ENCODE results near the gene DBF4B. TPM values are rescaled to one million over a fixed set of nuclear protein-coding genes. Genes with fewer than 3 reads are reported as not detected.
A peak's percentile ranks its signal among the peaks of the same experiment; 100 is the strongest.

The DBF4B gene
- total and polyA plus RNA-seq, 2 of the 13 experiments (the other 11 are each of a cell fraction or from before 2014, with no cell fraction given) = 11.7 to 13.2 TPM

GRCh38 chr17:44664867-44665266 is 43.6 kb upstream of the DBF4B start:
- H3K4me2 ChIP-seq (ENCODE audit: low read depth, low read length) = no peak overlapping the region
- ATAC-seq = no peak
- H3K4me1 ChIP-seq (ENCODE audit: insufficient read depth, low read length) = no peaks in the 10 kb centered on the region
- no peak overlapping the region for H3K27ac ChIP-seq (ENCODE audit: extremely low read length, insufficient read depth, low read length)
- DNase-seq (ENCODE audit: low spot score) = no peak
- no peak for FAIRE-seq
- H3K4me3 ChIP-seq (replicated peaks in 1 of 3; ENCODE audit: insufficient read depth in 1 of 3, low read depth in 2 of 3, low read length in 3 of 3) = no peak overlapping the region
- H4K20me1 ChIP-seq (ENCODE audit: insufficient read depth, low read length) = no peaks in the 10 kb centered on the region
- H2AFZ ChIP-seq (ENCODE audit: low read length) = no peak overlapping the region
- in situ Hi-C loops (cut with HindIII; ENCODE audit: extremely low pct_ligation_motif_present, low pct_unique_long_range_greater_than_20kb) = no loop called here
- intact Hi-C loops (cut with micrococcal nuclease; ENCODE audit: unreplicated experiment) = no loop called here
- POLR2A ChIA-PET = no interaction called here
- no peaks in the 10 kb centered on the region for H3K9me3 ChIP-seq (ENCODE audit: low read length)
- WGBS (ENCODE audit: low lambda C conversion rate) = 39% methylated on average over 1 of the region's 1 CpG
- no peaks in the 10 kb centered on the region for H3K27me3 ChIP-seq (ENCODE audit: control insufficient read depth in 1 of 2, insufficient read depth in 2 of 2, low read length in 2 of 2)
- TF ChIP-seq YEATS2 (CRISPR knock-in tag; IDR thresholded peaks at IDR 0.05; ENCODE audit: borderline replicate concordance) (no peak), CREB1 (IDR thresholded peaks at IDR 0.05) (peak; percentile 78), CREB1 (CRISPR knock-in tag; IDR thresholded peaks at IDR 0.05) (no peak)
- H3K36me3 ChIP-seq (replicated peaks in 1 of 2; ENCODE audit: control insufficient read depth in 1 of 2, insufficient read depth in 2 of 2, low read length in 2 of 2) = no peaks in the 10 kb centered on the region
- H3K79me2 ChIP-seq (ENCODE audit: insufficient read depth, low read length) = no peaks in the 10 kb centered on the region
- no TSS peak for BruUV-seq (replicated peaks)
- no peak overlapping the region for H3K9ac ChIP-seq (ENCODE audit: insufficient read depth, low read depth, low read length)
- CTCF ChIA-PET (ENCODE audit: low intra/inter-chr PET ratio, low total read pairs) = no interaction called here

GRCh38 chr17:44666006-44666405 is 42.5 kb upstream of the DBF4B start:
- ATAC-seq (no peak), FAIRE-seq (no peak), DNase-seq (ENCODE audit: low spot score) (no peak)
- Histone ChIP-seq H3K4me3 (replicated peaks in 1 of 3; ENCODE audit: insufficient read depth in 1 of 3, low read depth in 2 of 3, low read length in 3 of 3) (no peak overlapping the region), H3K27ac (ENCODE audit: extremely low read length, insufficient read depth, low read length) (no peak overlapping the region), H3K36me3 (replicated peaks in 1 of 2; ENCODE audit: control insufficient read depth in 1 of 2, insufficient read depth in 2 of 2, low read length in 2 of 2) (no peaks in the 10 kb centered on the region), H3K4me2 (ENCODE audit: low read depth, low read length) (no peak overlapping the region), H3K27me3 (ENCODE audit: control insufficient read depth in 1 of 2, insufficient read depth in 2 of 2, low read length in 2 of 2) (no peaks in the 10 kb centered on the region), H2AFZ (ENCODE audit: low read length) (no peak overlapping the region), H3K9ac (ENCODE audit: insufficient read depth, low read depth, low read length) (no peak overlapping the region), H3K79me2 (ENCODE audit: insufficient read depth, low read length) (no peaks in the 10 kb centered on the region), H4K20me1 (ENCODE audit: insufficient read depth, low read length) (no peaks in the 10 kb centered on the region), H3K4me1 (ENCODE audit: insufficient read depth, low read length) (no peaks in the 10 kb centered on the region), H3K9me3 (ENCODE audit: low read length) (no peaks in the 10 kb centered on the region)
- in situ Hi-C loops (cut with HindIII; ENCODE audit: extremely low pct_ligation_motif_present, low pct_unique_long_range_greater_than_20kb) (no loop called here), intact Hi-C loops (cut with micrococcal nuclease; ENCODE audit: unreplicated experiment) (no loop called here)
- WGBS (ENCODE audit: low lambda C conversion rate) = 81% methylated on average over 1 of the region's 1 CpG
- no TSS peak for BruUV-seq (replicated peaks)
- ChIA-PET POLR2A (no interaction called here), CTCF (ENCODE audit: low intra/inter-chr PET ratio, low total read pairs) (no interaction called here)
- TF ChIP-seq RFX5 (IDR thresholded peaks at IDR 0.05; ENCODE audit: low read depth, low read length) (no peak), ZFP1 (CRISPR knock-in tag; IDR thresholded peaks at IDR 0.05) (no peak), ZSCAN12 (CRISPR knock-in tag; IDR thresholded peaks at IDR 0.05) (no peak), MBNL3 (CRISPR knock-in tag; conservative IDR thresholded peaks at IDR 0.05) (no peak), BRCA1 (CRISPR knock-in tag; IDR thresholded peaks at IDR 0.05) (no peak), NFIB (CRISPR knock-in tag; IDR thresholded peaks at IDR 0.05; ENCODE audit: borderline replicate concordance) (no peak), E2F5 (CRISPR knock-in tag; conservative IDR thresholded peaks at IDR 0.05) (no peak)

Data from HepG2 (cell line).